ENCODE data around the gene C1QTNF2.

The C1QTNF2 gene

GRCh38 chr5:160377651-160378050 lies 7.2 kb upstream of the C1QTNF2 start:
- no CpG with 5 or more reads among the region's 5 CpGs for WGBS (ENCODE audit: extremely low coverage, insufficient coverage, insufficient read length)
- H3K9me3 ChIP-seq (ENCODE audit: insufficient read depth, low read depth, low read length), result no peaks in the 10 kb centered on the region
- H3K18ac ChIP-seq (ENCODE audit: low read length), result no peak overlapping the region
- H3K27me3 ChIP-seq (ENCODE audit: insufficient read depth, low read length), result no peaks in the 10 kb centered on the region
- no peak overlapping the region for H2BK120ac ChIP-seq (ENCODE audit: insufficient read depth, low read length, poor library complexity)
- H3K14ac ChIP-seq (ENCODE audit: low read length), result no peak overlapping the region
- no peak overlapping the region for H3K9ac ChIP-seq (ENCODE audit: low read length)
- no peak for DNase-seq
- H3K27ac ChIP-seq (ENCODE audit: low read depth, low read length), result no peak overlapping the region
- H3K4me3 ChIP-seq (ENCODE audit: low read depth, low read length), result no peak overlapping the region
- H4K12ac ChIP-seq (ENCODE audit: low read depth, low read length), result no peak overlapping the region
- H3K4ac ChIP-seq (ENCODE audit: low read depth, low read length), result no peak overlapping the region
- H2BK5ac ChIP-seq (ENCODE audit: low read depth, low read length, poor library complexity), result no peak overlapping the region
- no peak overlapping the region for H3K4me2 ChIP-seq (ENCODE audit: low read length)
- H3K23ac ChIP-seq (ENCODE audit: low read length), result no peak overlapping the region
- no peak overlapping the region for H2AK5ac ChIP-seq (ENCODE audit: low read length)
- H3K79me1 ChIP-seq (ENCODE audit: low read length), result no peaks in the 10 kb centered on the region
- no peak overlapping the region for H2AFZ ChIP-seq (ENCODE audit: insufficient read depth, low read length, poor library complexity)
- no peaks in the 10 kb centered on the region for H3K79me2 ChIP-seq (ENCODE audit: control insufficient read depth, insufficient read depth, low read length, poor library complexity)
- H2BK12ac ChIP-seq (ENCODE audit: low read length), result no peak overlapping the region
- no peak overlapping the region for H4K8ac ChIP-seq (ENCODE audit: low read depth, low read length)
- no peak overlapping the region for H4K91ac ChIP-seq (ENCODE audit: low read depth, low read length)
- no peaks in the 10 kb centered on the region for H3K4me1 ChIP-seq (ENCODE audit: control insufficient read depth in 1 of 2, insufficient read depth in 2 of 2, low read length in 2 of 2)
- H3K36me3 ChIP-seq (ENCODE audit: control insufficient read depth in 1 of 2, insufficient read depth in 2 of 2, low read length in 2 of 2), result no peaks in the 10 kb centered on the region

- H3K4ac ChIP-seq (ENCODE audit: low read depth, low read length), result no peak overlapping the region
- H3K9me3 ChIP-seq (ENCODE audit: insufficient read depth, low read depth, low read length), result no peaks in the 10 kb centered on the region
- H4K8ac ChIP-seq (ENCODE audit: low read depth, low read length), result no peak overlapping the region
- H2BK12ac ChIP-seq (ENCODE audit: low read length), result no peak overlapping the region
- no peak overlapping the region for H3K9ac ChIP-seq (ENCODE audit: low read length)
- H3K4me1 ChIP-seq (ENCODE audit: control insufficient read depth in 1 of 2, insufficient read depth in 2 of 2, low read length in 2 of 2), result no peaks in the 10 kb centered on the region
- no peak overlapping the region for H2AK5ac ChIP-seq (ENCODE audit: low read length)
- no peaks in the 10 kb centered on the region for H3K79me2 ChIP-seq (ENCODE audit: control insufficient read depth, insufficient read depth, low read length, poor library complexity)
- H2AFZ ChIP-seq (ENCODE audit: insufficient read depth, low read length, poor library complexity), result no peak overlapping the region
- H3K4me2 ChIP-seq (ENCODE audit: low read length), result no peak overlapping the region
- no peak overlapping the region for H3K27ac ChIP-seq (ENCODE audit: low read depth, low read length)
- H3K36me3 ChIP-seq (ENCODE audit: control insufficient read depth in 1 of 2, insufficient read depth in 2 of 2, low read length in 2 of 2), result no peaks in the 10 kb centered on the region
- no peak overlapping the region for H2BK120ac ChIP-seq (ENCODE audit: insufficient read depth, low read length, poor library complexity)
- no peak overlapping the region for H3K23ac ChIP-seq (ENCODE audit: low read length)
- no peak overlapping the region for H2BK5ac ChIP-seq (ENCODE audit: low read depth, low read length, poor library complexity)
- H3K27me3 ChIP-seq (ENCODE audit: insufficient read depth, low read length), result no peaks in the 10 kb centered on the region
- no peaks in the 10 kb centered on the region for H3K79me1 ChIP-seq (ENCODE audit: low read length)
- no peak overlapping the region for H3K4me3 ChIP-seq (ENCODE audit: low read depth, low read length)
- H3K18ac ChIP-seq (ENCODE audit: low read length), result no peak overlapping the region
- no peak overlapping the region for H4K12ac ChIP-seq (ENCODE audit: low read depth, low read length)
- no peak overlapping the region for H4K91ac ChIP-seq (ENCODE audit: low read depth, low read length)
- H3K14ac ChIP-seq (ENCODE audit: low read length), result no peak overlapping the region
- DNase-seq, result no peak
Measured at GRCh38 chr5:160376416-160376815, 6.0 kb upstream of the C1QTNF2 start.

- no peak overlapping the region for H3K9ac ChIP-seq (ENCODE audit: low read length)
- H4K8ac ChIP-seq (ENCODE audit: low read depth, low read length), result no peak overlapping the region
- no peak overlapping the region for H4K91ac ChIP-seq (ENCODE audit: low read depth, low read length)
- no peaks in the 10 kb centered on the region for H3K79me1 ChIP-seq (ENCODE audit: low read length)
- H3K9me3 ChIP-seq (ENCODE audit: insufficient read depth, low read depth, low read length), result no peaks in the 10 kb centered on the region
- no peak overlapping the region for H2BK5ac ChIP-seq (ENCODE audit: low read depth, low read length, poor library complexity)
- H3K14ac ChIP-seq (ENCODE audit: low read length), result no peak overlapping the region
- H2AFZ ChIP-seq (ENCODE audit: insufficient read depth, low read length, poor library complexity), result no peak overlapping the region
- H3K18ac ChIP-seq (ENCODE audit: low read length), result no peak overlapping the region
- no peak overlapping the region for H4K12ac ChIP-seq (ENCODE audit: low read depth, low read length)
- DNase-seq, result no peak
- H3K4ac ChIP-seq (ENCODE audit: low read depth, low read length), result no peak overlapping the region
- no peak overlapping the region for H2BK120ac ChIP-seq (ENCODE audit: insufficient read depth, low read length, poor library complexity)
- H3K4me1 ChIP-seq (ENCODE audit: control insufficient read depth in 1 of 2, insufficient read depth in 2 of 2, low read length in 2 of 2), result peaks cover under 1 to 1% of the 10 kb centered on the region in 2 experiments
- no peak overlapping the region for H3K27ac ChIP-seq (ENCODE audit: low read depth, low read length)
- H3K36me3 ChIP-seq (ENCODE audit: control insufficient read depth in 1 of 2, insufficient read depth in 2 of 2, low read length in 2 of 2), result no peaks in the 10 kb centered on the region
- no peak overlapping the region for H3K23ac ChIP-seq (ENCODE audit: low read length)
- H3K79me2 ChIP-seq (ENCODE audit: control insufficient read depth, insufficient read depth, low read length, poor library complexity), result no peaks in the 10 kb centered on the region
- no peak overlapping the region for H3K4me2 ChIP-seq (ENCODE audit: low read length)
- no peak overlapping the region for H2BK12ac ChIP-seq (ENCODE audit: low read length)
- H2AK5ac ChIP-seq (ENCODE audit: low read length), result no peak overlapping the region
- peaks cover 4% of the 10 kb centered on the region for H3K27me3 ChIP-seq (ENCODE audit: insufficient read depth, low read length)
- H3K4me3 ChIP-seq (ENCODE audit: low read depth, low read length), result no peak overlapping the region
- WGBS (ENCODE audit: extremely low coverage, insufficient coverage, insufficient read length), result no CpG with 5 or more reads among the region's 2 CpGs
Measured at GRCh38 chr5:160375701-160376100, 5.3 kb upstream of the C1QTNF2 start.

GRCh38 chr5:160375166-160375565 lies 4.7 kb upstream of the C1QTNF2 start:
- H4K91ac ChIP-seq (ENCODE audit: low read depth, low read length), result no peak overlapping the region
- no peak overlapping the region for H3K4me3 ChIP-seq (ENCODE audit: low read depth, low read length)
- H2AK5ac ChIP-seq (ENCODE audit: low read length), result no peak overlapping the region
- no peak overlapping the region for H3K14ac ChIP-seq (ENCODE audit: low read length)
- H2AFZ ChIP-seq (ENCODE audit: insufficient read depth, low read length, poor library complexity), result no peak overlapping the region
- DNase-seq, result no peak
- H3K27me3 ChIP-seq (ENCODE audit: insufficient read depth, low read length), result peaks cover 8% of the 10 kb centered on the region
- no peak overlapping the region for H4K8ac ChIP-seq (ENCODE audit: low read depth, low read length)
- H4K12ac ChIP-seq (ENCODE audit: low read depth, low read length), result no peak overlapping the region
- no peak overlapping the region for H2BK12ac ChIP-seq (ENCODE audit: low read length)
- H3K9me3 ChIP-seq (ENCODE audit: insufficient read depth, low read depth, low read length), result no peaks in the 10 kb centered on the region
- H3K18ac ChIP-seq (ENCODE audit: low read length), result no peak overlapping the region
- no peak overlapping the region for H3K4ac ChIP-seq (ENCODE audit: low read depth, low read length)
- H3K23ac ChIP-seq (ENCODE audit: low read length), result no peak overlapping the region
- H3K27ac ChIP-seq (ENCODE audit: low read depth, low read length), result no peak overlapping the region
- no peak overlapping the region for H3K4me2 ChIP-seq (ENCODE audit: low read length)
- H2BK120ac ChIP-seq (ENCODE audit: insufficient read depth, low read length, poor library complexity), result no peak overlapping the region
- H3K79me1 ChIP-seq (ENCODE audit: low read length), result peaks cover 1% of the 10 kb centered on the region
- H3K36me3 ChIP-seq (ENCODE audit: control insufficient read depth in 1 of 2, insufficient read depth in 2 of 2, low read length in 2 of 2), result no peaks in the 10 kb centered on the region
- H3K9ac ChIP-seq (ENCODE audit: low read length), result no peak overlapping the region
- peaks cover 2 to 3% of the 10 kb centered on the region in 2 experiments for H3K4me1 ChIP-seq (ENCODE audit: control insufficient read depth in 1 of 2, insufficient read depth in 2 of 2, low read length in 2 of 2)
- H2BK5ac ChIP-seq (ENCODE audit: low read depth, low read length, poor library complexity), result no peak overlapping the region
- H3K79me2 ChIP-seq (ENCODE audit: control insufficient read depth, insufficient read depth, low read length, poor library complexity), result no peaks in the 10 kb centered on the region

- Histone ChIP-seq H4K12ac (ENCODE audit: low read depth, low read length) (no peak overlapping the region), H2AK5ac (ENCODE audit: low read length) (no peak overlapping the region), H3K4me3 (ENCODE audit: low read depth, low read length) (no peak overlapping the region), H2BK120ac (ENCODE audit: insufficient read depth, low read length, poor library complexity) (no peak overlapping the region), H2BK12ac (ENCODE audit: low read length) (no peak overlapping the region), H3K4me2 (ENCODE audit: low read length) (no peak overlapping the region), H4K8ac (ENCODE audit: low read depth, low read length) (no peak overlapping the region), H3K4ac (ENCODE audit: low read depth, low read length) (no peak overlapping the region), H3K36me3 (ENCODE audit: control insufficient read depth in 1 of 2, insufficient read depth in 2 of 2, low read length in 2 of 2) (no peaks in the 10 kb centered on the region), H3K4me1 (ENCODE audit: control insufficient read depth in 1 of 2, insufficient read depth in 2 of 2, low read length in 2 of 2) (peaks cover 2 to 3% of the 10 kb centered on the region in 2 experiments), H3K79me1 (ENCODE audit: low read length) (peaks cover 1% of the 10 kb centered on the region), H3K18ac (ENCODE audit: low read length) (no peak overlapping the region), H3K27ac (ENCODE audit: low read depth, low read length) (no peak overlapping the region), H3K27me3 (ENCODE audit: insufficient read depth, low read length) (peaks cover 20% of the 10 kb centered on the region), H2AFZ (ENCODE audit: insufficient read depth, low read length, poor library complexity) (no peak overlapping the region), H3K9ac (ENCODE audit: low read length) (no peak overlapping the region), H3K9me3 (ENCODE audit: insufficient read depth, low read depth, low read length) (peaks cover 2% of the 10 kb centered on the region), H3K79me2 (ENCODE audit: control insufficient read depth, insufficient read depth, low read length, poor library complexity) (no peaks in the 10 kb centered on the region), H2BK5ac (ENCODE audit: low read depth, low read length, poor library complexity) (no peak overlapping the region), H3K23ac (ENCODE audit: low read length) (no peak overlapping the region), H3K14ac (ENCODE audit: low read length) (no peak overlapping the region), H4K91ac (ENCODE audit: low read depth, low read length) (no peak overlapping the region)
- no peak for DNase-seq
Measured at GRCh38 chr5:160371294-160371693, 868 bp upstream of the C1QTNF2 start.
